ENCODE measurements around the gene CSRNP2. TPM values are rescaled to one million over a fixed set of nuclear protein-coding genes. Genes with fewer than 3 reads are reported as not detected.

Gene CSRNP2
- total and polyA plus RNA-seq, 2 of the 8 experiments (the other 6 are each of a cell fraction or from before 2014, with no cell fraction given) = 13.7 to 34.0 TPM

DNA sequence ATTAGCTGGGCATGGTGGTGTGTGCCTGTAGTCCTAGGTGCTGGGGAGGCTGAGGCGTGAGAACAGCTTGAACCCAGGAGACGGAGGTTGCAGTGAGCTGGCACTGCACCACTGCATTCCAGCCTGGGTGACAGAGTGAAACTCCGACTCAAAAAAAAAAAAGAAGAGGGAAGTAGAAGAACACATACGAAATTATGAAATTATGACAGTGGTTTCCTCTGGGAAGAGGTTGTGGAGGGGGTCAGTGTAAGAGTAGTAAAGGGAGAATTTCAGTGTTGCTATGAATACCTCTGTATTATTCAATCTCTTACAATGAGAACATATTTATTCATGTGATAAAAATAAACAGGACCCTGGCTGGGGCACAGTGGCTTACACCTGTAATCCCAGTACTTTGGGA is 24.7 kb upstream of the CSRNP2 start (continued):
- no peak for TF ChIP-seq ATF2 (IDR thresholded peaks at IDR 0.05; ENCODE audit: low read length)
- TF ChIP-seq USF2 (IDR thresholded peaks at IDR 0.05; ENCODE audit: low read length) = no peak
- TF ChIP-seq BACH1 (IDR thresholded peaks at IDR 0.05; ENCODE audit: low read length) = no peak
- no peak for TF ChIP-seq ATF3 (IDR thresholded peaks at IDR 0.05; ENCODE audit: insufficient read depth, low read depth, low read length)
- TF ChIP-seq CHD2 (IDR thresholded peaks at IDR 0.05; ENCODE audit: low read length) = no peak
- TF ChIP-seq JUND (IDR thresholded peaks at IDR 0.05; ENCODE audit: low read length) = no peak
